GM12878 (cell line): ENCODE data around the gene PTPRN2. TPM values are rescaled to one million over a fixed set of nuclear protein-coding genes. Genes with fewer than 3 reads are reported as not detected.
"Not testable (repeated sequence)": the region's sequence is repeated elsewhere in the genome, so short reads cannot be mapped to it uniquely, and the experiment has no call there.

ENCODE experiments used
- ATAC-seq: fragments of 200-7000 bp; cut with Tn5 transposase; 3 replicates; pipeline ENCODE4 v1.9.1; 2020; ENCODE audit warnings: mild to moderate bottlenecking, moderate library complexity
- BruUV-seq: library from RNA; stranded (reverse); fragments of 400-500 nt; replicated peaks from 2 replicates; lab custom pipeline; 2021; lab: Mats Ljungman, UMichigan
- CTCF ChIA-PET: fragments of 300-600 bp; sonication (Branson Sonifier 250); formaldehyde crosslinking; extraction: SDS; loops from one replicate; lab custom pipeline; 2021; ENCODE audit warnings: inconsistent platforms; lab: Yijun Ruan, JAX
- POLR2A ChIA-PET: fragments of 350-600 bp; formaldehyde crosslinking; extraction: SDS; loops from one replicate; lab custom pipeline; 2021; ENCODE audit warnings: inconsistent platforms; lab: Charles Lee
- RAD21 ChIA-PET: fragments of 300-600 bp; sonication (Branson Sonifier 250); formaldehyde crosslinking; loops from one replicate; lab custom pipeline; 2023; ENCODE audit warnings: antibody characterized with exemption; ENCODE audit not compliant: unreplicated experiment; lab: Charles Lee
- SMC1A ChIA-PET: fragments of 300-600 bp; sonication (Branson Sonifier 250); formaldehyde crosslinking; loops from one replicate; lab custom pipeline; 2023; ENCODE audit not compliant: unreplicated experiment, uncharacterized antibody; lab: Charles Lee
- DNase-seq: peaks from one replicate; pipeline ENCODE4 v3.0.0-alpha.2; 2011; ENCODE audit warnings: low read depth, low spot score
- FAIRE-seq: peaks from 3 replicates; lab custom pipeline; 2011; peaks lifted over from hg19 to GRCh38; lab: Jason Lieb, UNC
- H2AFZ ChIP-seq: 2 replicates; pipeline ENCODE4 v1.6.0; 2011; ENCODE audit warnings: low read depth, low read length, control low read depth; ENCODE audit not compliant: control insufficient read depth
- H3K27ac ChIP-seq: 2 replicates; pipeline ENCODE4 v1.5.1; 2011; ENCODE audit warnings: control low read depth; ENCODE audit not compliant: control insufficient read depth, insufficient read depth
- H3K27me3 ChIP-seq, 2 experiments: replicated peaks in 1 of 2; 2 replicates each; pipeline versions ENCODE4 v1.6.0 to v1.6.1; 2011; ENCODE audit warnings: low read length in 1 of 2; ENCODE audit not compliant: control insufficient read depth in 2 of 2, insufficient read depth in 2 of 2
- H3K36me3 ChIP-seq, 2 experiments: 2 replicates each; pipeline ENCODE4 v1.5.1; 2011; ENCODE audit warnings: low read length in 1 of 2; ENCODE audit not compliant: control insufficient read depth in 2 of 2, insufficient read depth in 2 of 2
- H3K4me1 ChIP-seq: 2 replicates; pipeline ENCODE4 v1.6.1; 2011; ENCODE audit warnings: mild to moderate bottlenecking, low read length, moderate library complexity, mixed read lengths; ENCODE audit not compliant: control insufficient read depth, insufficient read depth
- H3K4me2 ChIP-seq: 2 replicates; pipeline ENCODE4 v1.6.0; 2011; ENCODE audit warnings: control low read depth; ENCODE audit not compliant: control insufficient read depth, insufficient read depth
- H3K4me3 ChIP-seq: fragments of 200-600 bp; sonication (generic); 2 replicates; pipeline ENCODE4 v1.5.1; 2016
- H3K79me2 ChIP-seq: 2 replicates; pipeline ENCODE4 v1.6.0; 2011; ENCODE audit warnings: low read length; ENCODE audit not compliant: control insufficient read depth, insufficient read depth
- H3K9ac ChIP-seq: 2 replicates; pipeline ENCODE4 v1.8.0; 2011; ENCODE audit warnings: low read length, control low read depth, mixed read lengths; ENCODE audit not compliant: control insufficient read depth, insufficient read depth
- H3K9me3 ChIP-seq: replicated peaks from 3 replicates; pipeline ENCODE4 v1.5.1; 2011; ENCODE audit warnings: mild to moderate bottlenecking, low read length; ENCODE audit not compliant: control insufficient read depth, insufficient read depth
- H4K20me1 ChIP-seq: 2 replicates; pipeline ENCODE4 v1.6.0; 2011; ENCODE audit not compliant: control insufficient read depth, insufficient read depth
- CHD1 ChIP-seq: IDR thresholded peaks from 2 replicates; pipeline ENCODE4 v1.6.1; 2012; ENCODE audit warnings: low read depth, low read length, improper control_type of control experiment
- EED ChIP-seq: sonication (generic); IDR thresholded peaks from 2 replicates; pipeline ENCODE4 v1.6.1; 2016; ENCODE audit warnings: antibody characterized with exemption, low read depth
- GABPA ChIP-seq: IDR thresholded peaks from 2 replicates; pipeline ENCODE4 v1.6.1; 2014; ENCODE audit warnings: antibody characterized with exemption, low read depth, mild to moderate bottlenecking, inconsistent platforms
- KDM1A ChIP-seq: fragments of 200-600 bp; sonication (generic); IDR thresholded peaks from 2 replicates; pipeline ENCODE4 v1.6.1; 2016; ENCODE audit warnings: borderline replicate concordance
- MAX ChIP-seq: IDR thresholded peaks from 2 replicates; pipeline ENCODE4 v1.6.1; 2012; ENCODE audit warnings: low read depth, low read length, improper control_type of control experiment
- MYB ChIP-seq: fragments of 150-350 bp; IDR thresholded peaks from 2 replicates; pipeline ENCODE4 v1.6.1; 2014; ENCODE audit warnings: mild to moderate bottlenecking, low read depth, low read length, borderline replicate concordance
- POU2F2 ChIP-seq: IDR thresholded peaks from 3 replicates; pipeline ENCODE4 v1.6.1; 2011; ENCODE audit warnings: low read depth, mild to moderate bottlenecking, low read length, borderline replicate concordance
- RBBP5 ChIP-seq: fragments of 200-600 bp; sonication (generic); conservative IDR thresholded peaks from 2 replicates; pipeline ENCODE4 v1.6.1; 2016
- WGBS: methylation state at CpG from one replicate; pipeline ENCODE4 v1.1.6; 2016; ENCODE audit warnings: low lambda C conversion rate; ENCODE audit not compliant: insufficient replicate concordance, insufficient coverage; ENCODE audit errors: missing lambda C conversion rate; 5-methylcytosine and 5-hydroxymethylcytosine counted together
- in situ Hi-C: fragments of 300-500 bp; cut with MboI; formaldehyde crosslinking; loops from 9 replicates; pipeline ENCODE4 v1.14.3; 2018; ENCODE audit warnings: mixed read lengths
- intact Hi-C: fragments of 100-400 bp; cut with micrococcal nuclease; formaldehyde crosslinking; loops from one replicate; pipeline ENCODE4 v1.14.2; 2022; ENCODE audit not compliant: unreplicated experiment
- polyA plus RNA-seq, 11 experiments: library from polyadenylated mRNA; depleted of rRNA in 4 of 11; unstranded in 6 of 11; stranded (reverse) in 5 of 11; fragments of >200 nt; fragmentation: Nextera tagmentation in 4 of 11; fragmentation: Illumina TruSeq in 1 of 11; extraction: Ambion mirVana in 4 of 11; extraction: Trizol in 1 of 11; gene quantifications; 1 replicate in 1 of 11; 2 replicates in 10 of 11; pipeline versions ENCODE4 v1.2.1 to v1.2.3, GENCODE V29; 2011 to 2016; ENCODE audit warnings: inconsistent platforms in 2 of 11, missing spikeins in 2 of 11, low read depth in 1 of 11
- total RNA-seq, 4 experiments: library from RNA; depleted of rRNA in 3 of 4; stranded (reverse); fragments of >200 nt in 3 of 4; fragmentation: Illumina TruSeq in 1 of 4; extraction: Trizol in 1 of 4; gene quantifications; 2 replicates each; pipeline versions ENCODE4 v1.2.1 to v1.2.3, GENCODE V29; 2013 to 2021
- TF ChIP-seq, protein P1 (sequence below): IDR thresholded peaks from 2 replicates; pipeline ENCODE4 v1.6.1; 2011; ENCODE audit warnings: borderline replicate concordance, low read depth, mild to moderate bottlenecking, moderate library complexity, mixed read lengths, low read length; ENCODE audit not compliant: insufficient read depth; ENCODE audit errors: extremely low read length
- TF ChIP-seq, protein P2 (sequence below): fragments of 450-650 bp; IDR thresholded peaks from 2 replicates; pipeline ENCODE4 v1.6.1; 2018; ENCODE audit warnings: mild to moderate bottlenecking, low read depth, moderate library complexity; ENCODE audit not compliant: partially characterized antibody

PTPRN2 gene
- total and polyA plus RNA-seq, 10 of the 15 experiments (the other 5 are each of a cell fraction or from before 2014, with no cell fraction given), result 5.4 TPM; not detected in 9

DNA sequence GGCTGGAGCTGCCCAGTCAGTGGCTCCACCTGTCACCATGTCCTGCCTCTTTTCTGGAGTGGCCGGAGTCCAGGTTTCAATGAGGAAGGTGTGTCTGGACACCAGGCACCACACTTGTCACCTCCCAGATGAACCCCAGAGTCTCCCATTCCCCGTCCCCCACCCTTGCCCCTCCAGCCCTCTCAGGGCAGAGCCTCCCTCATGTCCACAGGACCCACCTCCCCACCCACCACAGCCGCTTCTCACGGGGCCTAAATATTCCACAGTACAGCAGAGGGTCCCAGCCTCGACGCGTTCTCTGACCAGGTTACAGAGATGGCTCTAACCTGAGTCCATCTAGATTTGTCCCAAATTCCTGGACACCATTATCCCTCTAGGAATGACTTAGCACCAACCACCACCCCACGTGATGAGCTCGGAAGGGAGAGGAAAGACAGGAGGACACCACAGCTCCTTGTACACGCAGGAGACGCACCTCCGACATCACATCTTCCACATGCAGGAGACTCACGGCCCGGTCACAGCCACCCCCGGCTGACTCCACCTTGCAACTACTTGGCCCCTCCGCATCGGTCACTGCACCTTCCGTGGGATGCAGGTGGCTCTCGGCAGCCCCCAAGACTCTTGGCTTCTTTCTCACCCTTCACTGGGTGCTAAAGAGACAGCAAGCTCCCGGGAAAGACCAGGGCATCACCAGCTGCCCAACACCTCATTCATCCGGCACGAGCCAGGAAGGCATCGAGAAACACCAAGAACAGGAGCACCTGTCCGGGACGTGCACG, 690.7 kb downstream of the PTPRN2 start:
- ChIA-PET CTCF (no interaction called here), SMC1A (no interaction called here), RAD21 (no interaction called here), POLR2A (no interaction called here)
- ATAC-seq (no peak), FAIRE-seq (no peak), DNase-seq (no peak)
- H3K9me3 ChIP-seq, result no peaks in the 10 kb centered on the region; the same call in 2 of the 3 replicates
- H3K79me2 ChIP-seq, result no peaks in the 10 kb centered on the region
- 63% methylated on average over 20 of the region's 26 CpGs for WGBS
- H3K4me3 ChIP-seq, result no peak overlapping the region
- no peak overlapping the region for H3K27ac ChIP-seq
- no TSS peak for BruUV-seq
- no peaks in the 10 kb centered on the region for H3K36me3 ChIP-seq
- no peak overlapping the region for H2AFZ ChIP-seq
- no peaks in the 10 kb centered on the region for H4K20me1 ChIP-seq
- no peak overlapping the region for H3K9ac ChIP-seq
- no peaks in the 10 kb centered on the region for H3K4me1 ChIP-seq
- no peak overlapping the region for H3K4me2 ChIP-seq
- no peaks in the 10 kb centered on the region for H3K27me3 ChIP-seq
- intact Hi-C loops, result no loop called here
- in situ Hi-C loops, result no loop called here
- TF ChIP-seq CHD1, result no peak
- no peak for TF ChIP-seq MYB
- TF ChIP-seq KDM1A, result no peak
- no peak for TF ChIP-seq EED
- TF ChIP-seq, protein P1, sequence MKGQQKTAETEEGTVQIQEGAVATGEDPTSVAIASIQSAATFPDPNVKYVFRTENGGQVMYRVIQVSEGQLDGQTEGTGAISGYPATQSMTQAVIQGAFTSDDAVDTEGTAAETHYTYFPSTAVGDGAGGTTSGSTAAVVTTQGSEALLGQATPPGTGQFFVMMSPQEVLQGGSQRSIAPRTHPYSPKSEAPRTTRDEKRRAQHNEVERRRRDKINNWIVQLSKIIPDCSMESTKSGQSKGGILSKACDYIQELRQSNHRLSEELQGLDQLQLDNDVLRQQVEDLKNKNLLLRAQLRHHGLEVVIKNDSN, result no peak
- no peak for TF ChIP-seq POU2F2
- TF ChIP-seq MAX, result no peak
- TF ChIP-seq GABPA, result no peak
- TF ChIP-seq RBBP5, result no peak
- TF ChIP-seq, protein P2, sequence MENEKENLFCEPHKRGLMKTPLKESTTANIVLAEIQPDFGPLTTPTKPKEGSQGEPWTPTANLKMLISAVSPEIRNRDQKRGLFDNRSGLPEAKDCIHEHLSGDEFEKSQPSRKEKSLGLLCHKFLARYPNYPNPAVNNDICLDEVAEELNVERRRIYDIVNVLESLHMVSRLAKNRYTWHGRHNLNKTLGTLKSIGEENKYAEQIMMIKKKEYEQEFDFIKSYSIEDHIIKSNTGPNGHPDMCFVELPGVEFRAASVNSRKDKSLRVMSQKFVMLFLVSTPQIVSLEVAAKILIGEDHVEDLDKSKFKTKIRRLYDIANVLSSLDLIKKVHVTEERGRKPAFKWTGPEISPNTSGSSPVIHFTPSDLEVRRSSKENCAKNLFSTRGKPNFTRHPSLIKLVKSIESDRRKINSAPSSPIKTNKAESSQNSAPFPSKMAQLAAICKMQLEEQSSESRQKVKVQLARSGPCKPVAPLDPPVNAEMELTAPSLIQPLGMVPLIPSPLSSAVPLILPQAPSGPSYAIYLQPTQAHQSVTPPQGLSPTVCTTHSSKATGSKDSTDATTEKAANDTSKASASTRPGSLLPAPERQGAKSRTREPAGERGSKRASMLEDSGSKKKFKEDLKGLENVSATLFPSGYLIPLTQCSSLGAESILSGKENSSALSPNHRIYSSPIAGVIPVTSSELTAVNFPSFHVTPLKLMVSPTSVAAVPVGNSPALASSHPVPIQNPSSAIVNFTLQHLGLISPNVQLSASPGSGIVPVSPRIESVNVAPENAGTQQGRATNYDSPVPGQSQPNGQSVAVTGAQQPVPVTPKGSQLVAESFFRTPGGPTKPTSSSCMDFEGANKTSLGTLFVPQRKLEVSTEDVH, result no peak

DNA sequence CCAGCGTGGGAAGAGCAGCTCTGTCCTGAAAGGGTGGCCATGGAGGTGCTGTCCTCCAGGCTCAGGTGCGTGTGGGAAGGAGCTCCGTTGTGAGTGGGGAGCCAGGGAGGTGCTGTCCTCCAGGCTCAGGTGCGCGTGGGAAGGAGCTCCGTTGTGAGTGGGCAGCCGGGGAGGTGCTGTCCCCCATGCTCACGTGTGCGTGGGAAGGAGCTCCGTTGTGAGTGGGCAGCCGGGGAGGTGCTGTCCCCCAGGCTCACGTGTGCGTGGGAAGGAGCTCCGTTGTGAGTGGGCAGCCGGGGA, 691.3 kb downstream of the PTPRN2 start:
- H3K27me3 ChIP-seq, SMC1A ChIA-PET, H3K9ac ChIP-seq, intact Hi-C loops, H4K20me1 ChIP-seq, POLR2A ChIA-PET, H3K79me2 ChIP-seq, H3K9me3 ChIP-seq, H3K36me3 ChIP-seq, RAD21 ChIA-PET, H2AFZ ChIP-seq, in situ Hi-C loops, ATAC-seq, H3K4me2 ChIP-seq, H3K27ac ChIP-seq, DNase-seq, CTCF ChIA-PET, H3K4me1 ChIP-seq, FAIRE-seq, BruUV-seq, H3K4me3 ChIP-seq: not testable (repeated sequence)
- 50% methylated on average over 8 of the region's 15 CpGs for whole genome bisulfite sequencing
